HEK293T (cell line): ENCODE measurements around the gene ETV6.

Source experiments
- CTCF ChIA-PET: fragments of 350-600 bp; formaldehyde crosslinking; extraction: SDS; loops from one replicate; lab custom pipeline; 2021; ENCODE audit warnings: antibody characterized with exemption, inconsistent platforms; lab: Yijun Ruan, JAX
- POLR2A ChIA-PET: fragments of 350-600 bp; formaldehyde crosslinking; extraction: SDS; loops from one replicate; lab custom pipeline; 2020; ENCODE audit warnings: antibody characterized with exemption, inconsistent platforms; lab: Yijun Ruan, JAX
- DNase-seq: peaks from one replicate; pipeline ENCODE4 v3.0.0; 2012; ENCODE audit warnings: mixed read lengths; ENCODE audit errors: extremely low spot score
- ARNT ChIP-seq: fragments of 450-650 bp; IDR thresholded peaks from 2 replicates; pipeline ENCODE4 v1.6.1; 2017; ENCODE audit warnings: mild to moderate bottlenecking
- BHLHE40 ChIP-seq: fragments of 450-650 bp; IDR thresholded peaks from 2 replicates; pipeline ENCODE4 v1.6.1; 2016; ENCODE audit warnings: mild to moderate bottlenecking, moderate library complexity, borderline replicate concordance
- CTBP1 ChIP-seq: fragments of 450-650 bp; IDR thresholded peaks from 2 replicates; pipeline ENCODE4 v1.6.1; 2016; ENCODE audit warnings: borderline replicate concordance
- ELF4 ChIP-seq: fragments of 450-650 bp; IDR thresholded peaks from 2 replicates; pipeline ENCODE4 v1.6.1; 2017; ENCODE audit warnings: antibody characterized with exemption
- FOXA1 ChIP-seq: fragments of 450-650 bp; IDR thresholded peaks from 2 replicates; pipeline ENCODE4 v1.6.1; 2016; ENCODE audit warnings: mild to moderate bottlenecking
- FOXK2 ChIP-seq: fragments of 450-650 bp; IDR thresholded peaks from 2 replicates; pipeline ENCODE4 v1.6.1; 2016; ENCODE audit warnings: mild to moderate bottlenecking
- FOXM1 ChIP-seq: fragments of 450-650 bp; IDR thresholded peaks from 2 replicates; pipeline ENCODE4 v1.6.1; 2017; ENCODE audit warnings: mild to moderate bottlenecking, borderline replicate concordance
- HDGF ChIP-seq: fragments of 450-650 bp; IDR thresholded peaks from 2 replicates; pipeline ENCODE4 v1.6.1; 2017; ENCODE audit warnings: antibody characterized with exemption, borderline replicate concordance
- L3MBTL2 ChIP-seq: fragments of 450-650 bp; conservative IDR thresholded peaks from 2 replicates; pipeline ENCODE4 v1.6.1; 2016; ENCODE audit warnings: mild to moderate bottlenecking
- LEF1 ChIP-seq: fragments of 450-650 bp; IDR thresholded peaks from 2 replicates; pipeline ENCODE4 v1.6.1; 2017; ENCODE audit warnings: mild to moderate bottlenecking, borderline replicate concordance
- NFRKB ChIP-seq: fragments of 450-650 bp; IDR thresholded peaks from 2 replicates; pipeline ENCODE4 v1.6.1; 2016; ENCODE audit warnings: mild to moderate bottlenecking, moderate library complexity
- SP1 ChIP-seq: fragments of 450-650 bp; IDR thresholded peaks from 2 replicates; pipeline ENCODE4 v1.6.1; 2017
- SUZ12 ChIP-seq: fragments of 450-650 bp; IDR thresholded peaks from 2 replicates; pipeline ENCODE4 v1.6.1; 2016; ENCODE audit warnings: mild to moderate bottlenecking
- TARDBP ChIP-seq: fragments of 450-650 bp; IDR thresholded peaks from 2 replicates; pipeline ENCODE4 v1.6.1; 2016
- ZNF384 ChIP-seq: fragments of 450-650 bp; IDR thresholded peaks from 2 replicates; pipeline ENCODE4 v1.6.1; 2016
- TF ChIP-seq, protein P1 (sequence below): fragments of 450-650 bp; IDR thresholded peaks from 2 replicates; pipeline ENCODE4 v1.6.1; 2016

Gene ETV6

GRCh38 chr12:11819643-11820042 is 170.2 kb downstream of the ETV6 start:
- CTCF ChIA-PET, result no interaction called here
- TF ChIP-seq ZNF384, result no peak
- no peak for TF ChIP-seq LEF1
- no peak for TF ChIP-seq ELF4
- no peak for TF ChIP-seq FOXK2
- no peak for TF ChIP-seq FOXM1
- TF ChIP-seq SUZ12, result no peak
- TF ChIP-seq TARDBP, result no peak
- POLR2A ChIA-PET, result no interaction called here
- DNase-seq, result no peak

DNA sequence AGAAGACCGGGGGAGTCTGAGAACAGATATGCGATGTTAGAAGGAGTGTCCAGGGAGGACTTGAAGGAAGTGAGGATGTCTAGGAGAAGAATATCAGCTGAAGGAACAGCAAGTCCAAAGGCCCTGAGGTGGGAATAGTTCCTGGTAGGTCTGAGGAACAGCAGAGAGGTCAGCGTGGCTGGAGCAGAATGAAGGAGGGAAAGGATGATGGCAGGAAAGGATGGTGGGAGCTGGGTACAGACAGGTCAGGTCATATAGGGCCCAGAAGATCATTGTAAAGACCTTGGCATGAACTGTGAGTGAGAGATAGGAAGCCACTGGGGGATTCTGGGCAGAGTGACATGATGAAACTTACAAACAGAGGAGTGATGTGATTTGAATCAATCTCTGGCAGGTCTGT is 171.0 kb downstream of the ETV6 start:
- CTCF ChIA-PET, result no interaction called here
- DNase-seq, result no peak
- TF ChIP-seq TARDBP (no peak), SP1 (no peak), ZNF384 (no peak), FOXM1 (no peak), LEF1 (no peak), ELF4 (no peak), NFRKB (no peak), BHLHE40 (no peak), HDGF (no peak), FOXK2 (no peak), CTBP1 (no peak), L3MBTL2 (no peak), SUZ12 (no peak), ARNT (no peak), FOXA1 (no peak)
- TF ChIP-seq, protein P1, sequence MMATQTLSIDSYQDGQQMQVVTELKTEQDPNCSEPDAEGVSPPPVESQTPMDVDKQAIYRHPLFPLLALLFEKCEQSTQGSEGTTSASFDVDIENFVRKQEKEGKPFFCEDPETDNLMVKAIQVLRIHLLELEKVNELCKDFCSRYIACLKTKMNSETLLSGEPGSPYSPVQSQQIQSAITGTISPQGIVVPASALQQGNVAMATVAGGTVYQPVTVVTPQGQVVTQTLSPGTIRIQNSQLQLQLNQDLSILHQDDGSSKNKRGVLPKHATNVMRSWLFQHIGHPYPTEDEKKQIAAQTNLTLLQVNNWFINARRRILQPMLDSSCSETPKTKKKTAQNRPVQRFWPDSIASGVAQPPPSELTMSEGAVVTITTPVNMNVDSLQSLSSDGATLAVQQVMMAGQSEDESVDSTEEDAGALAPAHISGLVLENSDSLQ, result no peak
- POLR2A ChIA-PET, result no interaction called here

- no peak for DNase-seq
- ChIA-PET POLR2A (no interaction called here), CTCF (no interaction called here)
- TF ChIP-seq ELF4, result no peak
- no peak for TF ChIP-seq ARNT
- no peak for TF ChIP-seq NFRKB
- no peak for TF ChIP-seq TARDBP
- no peak for TF ChIP-seq ZNF384
- TF ChIP-seq SP1, result no peak
- no peak for TF ChIP-seq FOXK2
- no peak for TF ChIP-seq BHLHE40
- no peak for TF ChIP-seq HDGF
- TF ChIP-seq L3MBTL2, result no peak
- TF ChIP-seq, protein P1, result no peak
These were observed 172.1 kb downstream of the ETV6 start for GRCh38 chr12:11821386-11822080.

GRCh38 chr12:11822081-11822834 is 172.8 kb downstream of the ETV6 start:
- POLR2A ChIA-PET, result no interaction called here
- CTCF ChIA-PET, result no interaction called here
- no peak for DNase-seq
- no peak for TF ChIP-seq BHLHE40
- no peak for TF ChIP-seq HDGF
- no peak for TF ChIP-seq ARNT
- TF ChIP-seq, protein P1, result no peak
- TF ChIP-seq TARDBP, result no peak
- TF ChIP-seq FOXK2, result no peak
- no peak for TF ChIP-seq ELF4
- TF ChIP-seq FOXM1, result no peak
- TF ChIP-seq ZNF384, result no peak

DNA sequence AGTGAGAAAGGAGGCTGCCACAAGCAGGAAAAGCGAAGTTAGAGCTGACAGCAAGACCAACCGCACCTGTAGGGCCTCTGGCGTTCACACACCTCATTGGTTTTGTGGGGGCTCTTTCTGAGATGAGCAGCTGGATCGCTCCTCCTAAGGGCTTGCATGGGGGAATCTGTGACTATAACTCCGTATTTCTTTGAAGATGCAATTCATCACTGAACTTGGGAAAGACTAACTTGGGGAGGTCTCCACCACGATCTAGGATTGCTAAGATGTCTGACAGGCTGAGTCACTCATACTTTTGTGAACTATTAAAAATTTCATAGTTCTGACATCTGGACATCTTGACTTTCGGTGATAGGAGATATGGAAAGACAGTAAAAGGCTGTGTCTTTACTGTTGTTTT is 173.6 kb downstream of the ETV6 start:
- TF ChIP-seq ELF4, result no peak
- TF ChIP-seq L3MBTL2, result no peak
- no peak for TF ChIP-seq TARDBP
- no peak for TF ChIP-seq NFRKB
- TF ChIP-seq ZNF384, result no peak
- TF ChIP-seq SP1, result no peak
- no peak for TF ChIP-seq FOXM1
- no peak for TF ChIP-seq ARNT
- TF ChIP-seq LEF1, result no peak
- TF ChIP-seq HDGF, result no peak
- TF ChIP-seq SUZ12, result no peak
- TF ChIP-seq FOXK2, result no peak
- TF ChIP-seq, protein P1, result no peak
- no peak for TF ChIP-seq BHLHE40
- no peak for TF ChIP-seq CTBP1
- no peak for DNase-seq
- ChIA-PET CTCF (no interaction called here), POLR2A (no interaction called here)

DNA sequence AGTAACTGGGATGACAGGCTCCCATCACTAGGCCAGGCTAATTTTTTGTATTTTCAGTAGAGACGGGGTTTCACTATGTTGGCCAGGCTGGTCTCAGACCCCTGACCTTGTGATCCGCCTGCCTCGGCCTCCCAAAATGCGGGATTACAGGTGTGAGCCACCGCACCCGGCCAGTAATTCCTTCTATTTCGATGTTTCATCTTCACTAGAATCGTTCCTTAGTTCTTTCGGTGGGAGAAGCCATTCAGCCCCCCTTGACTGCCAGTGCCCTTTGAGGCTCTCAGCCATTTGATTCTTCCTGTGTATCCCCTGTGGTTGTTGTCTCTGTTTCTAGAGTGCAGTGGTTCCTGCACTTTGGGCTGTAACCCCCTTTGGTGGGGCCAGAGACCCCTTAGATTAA is 174.1 kb downstream of the ETV6 start:
- ChIA-PET CTCF (no interaction called here), POLR2A (no interaction called here)
- DNase-seq, result no peak
- no peak for TF ChIP-seq ZNF384
- no peak for TF ChIP-seq ELF4
- TF ChIP-seq, protein P1, result no peak
- no peak for TF ChIP-seq LEF1
- no peak for TF ChIP-seq TARDBP
- TF ChIP-seq SUZ12, result no peak
- no peak for TF ChIP-seq CTBP1
- TF ChIP-seq BHLHE40, result no peak
- TF ChIP-seq FOXM1, result no peak
- TF ChIP-seq HDGF, result no peak
- TF ChIP-seq FOXK2, result no peak
- no peak for TF ChIP-seq NFRKB
- no peak for TF ChIP-seq L3MBTL2
- TF ChIP-seq FOXA1, result no peak
